ENCODE data around the gene KCNMA1. TPM values are rescaled to one million over a fixed set of nuclear protein-coding genes. Genes with fewer than 3 reads are reported as not detected.

Gene KCNMA1
- polyA plus RNA-seq, 4 donors, result 2.7 to 8.6 (median 7.7) TPM

- WGBS, 3 donors, result 68 to 75% (median 71%) methylated on average over 12 of the region's 12 CpGs
- H3K27me3 ChIP-seq (ENCODE audit: control insufficient read depth in 3 of 3, insufficient read depth in 3 of 3, low read length in 3 of 3), result no peaks in the 10 kb centered on the region
- no peak overlapping the region for H3K4me3 ChIP-seq (ENCODE audit: low read depth in 1 of 3, low read length in 3 of 3)
- H3K36me3 ChIP-seq (ENCODE audit: control insufficient read depth in 3 of 3, insufficient read depth in 2 of 3, low read depth in 1 of 3, low read length in 3 of 3), result no peaks in the 10 kb centered on the region
- H3K4me1 ChIP-seq (ENCODE audit: control insufficient read depth in 3 of 3, insufficient read depth in 2 of 3, low read depth in 1 of 3, low read length in 2 of 3), result no peaks in the 10 kb centered on the region
- H3K27ac ChIP-seq (ENCODE audit: low read depth in 1 of 3, low read length in 2 of 3), result no peak overlapping the region
- DNase-seq, result no peak
- H3K9me3 ChIP-seq (ENCODE audit: control insufficient read depth in 2 of 2, insufficient read depth in 1 of 2, low read depth in 1 of 2, low read length in 1 of 2), result no peaks in the 10 kb centered on the region
- no peak for FAIRE-seq
Measured at GRCh38 chr10:77179015-77179695, 458.5 kb downstream of the KCNMA1 start.

GRCh38 chr10:77177589-77177988 lies 460.0 kb downstream of the KCNMA1 start:
- H3K36me3 ChIP-seq (ENCODE audit: control insufficient read depth in 3 of 3, insufficient read depth in 2 of 3, low read depth in 1 of 3, low read length in 3 of 3), result no peaks in the 10 kb centered on the region
- no peak overlapping the region for H3K4me3 ChIP-seq (ENCODE audit: low read depth in 1 of 3, low read length in 3 of 3)
- H3K9me3 ChIP-seq (ENCODE audit: control insufficient read depth in 2 of 2, insufficient read depth in 1 of 2, low read depth in 1 of 2, low read length in 1 of 2), result no peaks in the 10 kb centered on the region
- FAIRE-seq, result no peak
- WGBS, 3 donors, result 76 to 90% (median 88%) methylated on average over 1 of the region's 1 CpG
- no peak overlapping the region for H3K27ac ChIP-seq (ENCODE audit: low read depth in 1 of 3, low read length in 2 of 3)
- no peak for DNase-seq
- no peaks in the 10 kb centered on the region for H3K4me1 ChIP-seq (ENCODE audit: control insufficient read depth in 3 of 3, insufficient read depth in 2 of 3, low read depth in 1 of 3, low read length in 2 of 3)
- no peaks in the 10 kb centered on the region for H3K27me3 ChIP-seq (ENCODE audit: control insufficient read depth in 3 of 3, insufficient read depth in 3 of 3, low read length in 3 of 3)

- Histone ChIP-seq H3K27ac (ENCODE audit: low read depth in 1 of 3, low read length in 2 of 3) (no peak overlapping the region), H3K36me3 (ENCODE audit: control insufficient read depth in 3 of 3, insufficient read depth in 2 of 3, low read depth in 1 of 3, low read length in 3 of 3) (no peaks in the 10 kb centered on the region), H3K27me3 (ENCODE audit: control insufficient read depth in 3 of 3, insufficient read depth in 3 of 3, low read length in 3 of 3) (no peaks in the 10 kb centered on the region), H3K9me3 (ENCODE audit: control insufficient read depth in 2 of 2, insufficient read depth in 1 of 2, low read depth in 1 of 2, low read length in 1 of 2) (no peaks in the 10 kb centered on the region), H3K4me1 (ENCODE audit: control insufficient read depth in 3 of 3, insufficient read depth in 2 of 3, low read depth in 1 of 3, low read length in 2 of 3) (no peaks in the 10 kb centered on the region), H3K4me3 (ENCODE audit: low read depth in 1 of 3, low read length in 3 of 3) (no peak overlapping the region)
- FAIRE-seq, result no peak
- DNase-seq, result no peak
Measured at GRCh38 chr10:77177161-77177560, 460.4 kb downstream of the KCNMA1 start.

GRCh38 chr10:77176232-77176631 lies 461.4 kb downstream of the KCNMA1 start:
- Histone ChIP-seq H3K9me3 (ENCODE audit: control insufficient read depth in 2 of 2, insufficient read depth in 1 of 2, low read depth in 1 of 2, low read length in 1 of 2) (no peaks in the 10 kb centered on the region), H3K27me3 (ENCODE audit: control insufficient read depth in 3 of 3, insufficient read depth in 3 of 3, low read length in 3 of 3) (no peaks in the 10 kb centered on the region), H3K27ac (ENCODE audit: low read depth in 1 of 3, low read length in 2 of 3) (no peak overlapping the region), H3K36me3 (ENCODE audit: control insufficient read depth in 3 of 3, insufficient read depth in 2 of 3, low read depth in 1 of 3, low read length in 3 of 3) (no peaks in the 10 kb centered on the region), H3K4me3 (ENCODE audit: low read depth in 1 of 3, low read length in 3 of 3) (no peak overlapping the region), H3K4me1 (ENCODE audit: control insufficient read depth in 3 of 3, insufficient read depth in 2 of 3, low read depth in 1 of 3, low read length in 2 of 3) (no peaks in the 10 kb centered on the region)
- FAIRE-seq (no peak), DNase-seq (no peak)
- WGBS, 3 donors, result 45 to 68% (median 49%) methylated on average over 3 of the region's 3 CpGs

GRCh38 chr10:77175631-77176222 lies 461.9 kb downstream of the KCNMA1 start:
- DNase-seq (no peak), FAIRE-seq (no peak)
- Histone ChIP-seq H3K9me3 (ENCODE audit: control insufficient read depth in 2 of 2, insufficient read depth in 1 of 2, low read depth in 1 of 2, low read length in 1 of 2) (no peaks in the 10 kb centered on the region), H3K4me3 (ENCODE audit: low read depth in 1 of 3, low read length in 3 of 3) (no peak overlapping the region), H3K4me1 (ENCODE audit: control insufficient read depth in 3 of 3, insufficient read depth in 2 of 3, low read depth in 1 of 3, low read length in 2 of 3) (no peaks in the 10 kb centered on the region), H3K27me3 (ENCODE audit: control insufficient read depth in 3 of 3, insufficient read depth in 3 of 3, low read length in 3 of 3) (no peaks in the 10 kb centered on the region), H3K27ac (ENCODE audit: low read depth in 1 of 3, low read length in 2 of 3) (no peak overlapping the region), H3K36me3 (ENCODE audit: control insufficient read depth in 3 of 3, insufficient read depth in 2 of 3, low read depth in 1 of 3, low read length in 3 of 3) (no peaks in the 10 kb centered on the region)
- 89 to 93% (median 91%) methylated on average over 2 of the region's 2 CpGs for WGBS, 3 donors

- Histone ChIP-seq H3K27me3 (ENCODE audit: control insufficient read depth in 3 of 3, insufficient read depth in 3 of 3, low read length in 3 of 3) (no peaks in the 10 kb centered on the region), H3K9me3 (ENCODE audit: control insufficient read depth in 2 of 2, insufficient read depth in 1 of 2, low read depth in 1 of 2, low read length in 1 of 2) (no peaks in the 10 kb centered on the region), H3K4me1 (ENCODE audit: control insufficient read depth in 3 of 3, insufficient read depth in 2 of 3, low read depth in 1 of 3, low read length in 2 of 3) (no peaks in the 10 kb centered on the region), H3K36me3 (ENCODE audit: control insufficient read depth in 3 of 3, insufficient read depth in 2 of 3, low read depth in 1 of 3, low read length in 3 of 3) (no peaks in the 10 kb centered on the region), H3K27ac (ENCODE audit: low read depth in 1 of 3, low read length in 2 of 3) (no peak overlapping the region), H3K4me3 (ENCODE audit: low read depth in 1 of 3, low read length in 3 of 3) (no peak overlapping the region)
- FAIRE-seq, result no peak
- DNase-seq, result peak; percentile 68 to 81
- WGBS, 3 donors, result 26 to 32% (median 32%) methylated on average over 4 of the region's 4 CpGs
Measured at GRCh38 chr10:77173615-77174461, 463.8 kb downstream of the KCNMA1 start.

GRCh38 chr10:77172086-77172485 lies 465.5 kb downstream of the KCNMA1 start:
- FAIRE-seq (no peak), DNase-seq (no peak)
- no peaks in the 10 kb centered on the region for H3K36me3 ChIP-seq (ENCODE audit: control insufficient read depth in 3 of 3, insufficient read depth in 2 of 3, low read depth in 1 of 3, low read length in 3 of 3)
- no peak overlapping the region for H3K4me3 ChIP-seq (ENCODE audit: low read depth in 1 of 3, low read length in 3 of 3)
- H3K27ac ChIP-seq (ENCODE audit: low read depth in 1 of 3, low read length in 2 of 3), result no peak overlapping the region
- no peaks in the 10 kb centered on the region for H3K9me3 ChIP-seq (ENCODE audit: control insufficient read depth in 2 of 2, insufficient read depth in 1 of 2, low read depth in 1 of 2, low read length in 1 of 2)
- H3K27me3 ChIP-seq (ENCODE audit: control insufficient read depth in 3 of 3, insufficient read depth in 3 of 3, low read length in 3 of 3), result no peaks in the 10 kb centered on the region
- 80 to 84% (median 82%) methylated on average over 4 of the region's 4 CpGs for WGBS, 3 donors
- no peaks in the 10 kb centered on the region for H3K4me1 ChIP-seq (ENCODE audit: control insufficient read depth in 3 of 3, insufficient read depth in 2 of 3, low read depth in 1 of 3, low read length in 2 of 3)

- 18 to 22% (median 21%) methylated on average over 1 to 2 of the region's 2 CpGs for WGBS, 3 donors
- H3K27ac ChIP-seq (ENCODE audit: low read depth in 1 of 3, low read length in 2 of 3), result no peak overlapping the region
- no peak overlapping the region for H3K4me3 ChIP-seq (ENCODE audit: low read depth in 1 of 3, low read length in 3 of 3)
- FAIRE-seq, result no peak
- no peaks in the 10 kb centered on the region for H3K9me3 ChIP-seq (ENCODE audit: control insufficient read depth in 2 of 2, insufficient read depth in 1 of 2, low read depth in 1 of 2, low read length in 1 of 2)
- H3K36me3 ChIP-seq (ENCODE audit: control insufficient read depth in 3 of 3, insufficient read depth in 2 of 3, low read depth in 1 of 3, low read length in 3 of 3), result no peaks in the 10 kb centered on the region
- no peak for DNase-seq
- H3K4me1 ChIP-seq (ENCODE audit: control insufficient read depth in 3 of 3, insufficient read depth in 2 of 3, low read depth in 1 of 3, low read length in 2 of 3), result peaks cover 0 to 2% (median 0%) of the 10 kb centered on the region in 3 donors
- H3K27me3 ChIP-seq (ENCODE audit: control insufficient read depth in 3 of 3, insufficient read depth in 3 of 3, low read length in 3 of 3), result no peaks in the 10 kb centered on the region
Measured at GRCh38 chr10:77168861-77169260, 468.7 kb downstream of the KCNMA1 start.

All from small intestine (tissue), 7 donors.